ENCODE results near the gene GAPT. TPM values are rescaled to one million over a fixed set of nuclear protein-coding genes. Genes with fewer than 3 reads are reported as not detected.
A peak's percentile ranks its signal among the peaks of the same experiment; 100 is the strongest.

Gene GAPT
- 10 to 100 TPM; 19.3 to 49.6 (median 30.4) TPM for total RNA-seq
- 10 to 100 TPM; 39.0 to 56.0 (median 41.7) TPM for polyA plus RNA-seq
- long read RNA-seq, donor 1, partial matches to known transcripts, result 0 of 4 reads
- long read RNA-seq, donor 1, other reads (novel, unspliced or antisense), result 0 of 4 reads
- long read RNA-seq, donor 2, partial matches to known transcripts, result 0 of 5 reads
- long read RNA-seq, donor 2, other reads (novel, unspliced or antisense), result 0 of 5 reads

- Histone ChIP-seq H3K9me3 (no peaks in the 10 kb centered on the region), H3K27ac (peak within 1 kb of the TSS; percentile 44 to 87 (median 78)), H3K36me3 (peaks cover 0 to 21% (median 4%) of the 10 kb centered on the region in 6 donors), H3K4me3 (peak within 1 kb of the TSS in 7 of 8 donors; percentile 13 to 58 (median 26)), H3K27me3 (replicated peaks in 1 of 7) (no peaks in the 10 kb centered on the region), H3K4me1 (peaks cover 0 to 50% (median 17%) of the 10 kb centered on the region in 6 donors)
- no peak for DNase-seq
- WGBS, 5 donors, result 16 to 28% (median 18%) methylated on average over 6 of the region's 6 CpGs
- TF ChIP-seq CTCF (IDR thresholded peaks at IDR 0.05 in 8 of 11, conservative IDR thresholded peaks at IDR 0.05 in 3 of 11) (no peak), POLR2A (IDR thresholded peaks at IDR 0.05) (peak in 1 of 3 donors; percentile 41), POLR2AphosphoS5 (IDR thresholded peaks at IDR 0.05) (no peak)
- intact Hi-C loops (cut with DNase I; ENCODE audit: low total_unique reads), result loop anchor here (10.0 kb wide), 1 partner anchor 93 kb away; the partner anchor contains the start of gene RAB3C
Observed at GRCh38 chr5:58491216-58491892, at the start of gene GAPT. GAPT (plus strand) TSS chr5:58491435; CDS start chr5:58494537, 3,102 bp downstream.

- no peaks in the 10 kb centered on the region for H3K4me1 ChIP-seq
- H3K4me3 ChIP-seq, result no peak overlapping the region
- intact Hi-C loops (cut with DNase I; ENCODE audit: low total_unique reads), result no loop called here
- no peaks in the 10 kb centered on the region for H3K36me3 ChIP-seq
- peaks cover 0 to 16% (median 2%) of the 10 kb centered on the region in 8 donors for H3K9me3 ChIP-seq
- H3K27me3 ChIP-seq (replicated peaks in 1 of 7), result no peaks in the 10 kb centered on the region
- H3K27ac ChIP-seq, result no peak overlapping the region
- TF ChIP-seq CTCF (IDR thresholded peaks at IDR 0.05 in 8 of 11, conservative IDR thresholded peaks at IDR 0.05 in 3 of 11), result no peak
- no peak for TF ChIP-seq POLR2A (IDR thresholded peaks at IDR 0.05)
- no peak for TF ChIP-seq POLR2AphosphoS5 (IDR thresholded peaks at IDR 0.05)
- no peak for DNase-seq
Observed at GRCh38 chr5:58444805-58445204, 46.4 kb upstream of the GAPT start.

GRCh38 chr5:58446024-58446423 is 45.2 kb upstream of the GAPT start:
- 87 to 91% (median 90%) methylated on average over 10 of the region's 10 CpGs for WGBS, 5 donors

More at GRCh38 chr5:58446024-58446423, 45.2 kb upstream of the GAPT start:
- DNase-seq, result no peak
- Histone ChIP-seq H3K27ac (no peak overlapping the region), H3K4me3 (no peak overlapping the region), H3K27me3 (replicated peaks in 1 of 7) (no peaks in the 10 kb centered on the region), H3K36me3 (no peaks in the 10 kb centered on the region), H3K4me1 (no peaks in the 10 kb centered on the region), H3K9me3 (peaks cover 0 to 16% (median 2%) of the 10 kb centered on the region in 8 donors)
- TF ChIP-seq CTCF (IDR thresholded peaks at IDR 0.05 in 8 of 11, conservative IDR thresholded peaks at IDR 0.05 in 3 of 11) (no peak), POLR2AphosphoS5 (IDR thresholded peaks at IDR 0.05) (no peak), POLR2A (IDR thresholded peaks at IDR 0.05) (no peak)
- intact Hi-C loops (cut with DNase I; ENCODE audit: low total_unique reads), result no loop called here

Data from spleen (tissue), 13 donors.